HG03342 (cell line): ENCODE measurements around the gene KCNJ10.

Source experiments
- ATAC-seq: cut with Tn5 transposase; IDR thresholded peaks from one replicate; pipeline ENCODE4 v1.9.1; 2021; ENCODE audit warnings: mild to moderate bottlenecking, moderate library complexity; ENCODE audit not compliant: unreplicated experiment

The KCNJ10 gene

GRCh38 chr1:160084771-160085321 lies 14.9 kb upstream of the KCNJ10 start:
- ATAC-seq = no peak

- no peak for ATAC-seq
These were observed 14.2 kb upstream of the KCNJ10 start for GRCh38 chr1:160083968-160084770.

- no peak for ATAC-seq
These were observed 13.0 kb upstream of the KCNJ10 start for GRCh38 chr1:160082926-160083325.

- no peak for ATAC-seq
These were observed 12.5 kb upstream of the KCNJ10 start for GRCh38 chr1:160082487-160082886.

- ATAC-seq = no peak
These were observed 11.4 kb upstream of the KCNJ10 start, which contains the start of gene KCNJ9 for GRCh38 chr1:160081261-160081936. TSS of gene KCNJ9 (plus strand) at chr1:160081538. CDS start at chr1:160084031, 2,493 bp downstream.

GRCh38 chr1:160080381-160081100 lies 10.6 kb upstream of the KCNJ10 start:
- no peak for ATAC-seq

- ATAC-seq = no peak
These were observed 9.5 kb upstream of the KCNJ10 start for GRCh38 chr1:160079448-160079847.

- ATAC-seq = peak; percentile 59
These were observed 8.7 kb upstream of the KCNJ10 start for GRCh38 chr1:160078512-160079195.

GRCh38 chr1:160077486-160077885 lies 7.5 kb upstream of the KCNJ10 start:
- no peak for ATAC-seq

- ATAC-seq = no peak
These were observed 6.3 kb upstream of the KCNJ10 start for GRCh38 chr1:160076295-160076694.

- ATAC-seq = no peak
These were observed 5.9 kb upstream of the KCNJ10 start for GRCh38 chr1:160075836-160076235.

- ATAC-seq = no peak
These were observed 4.9 kb upstream of the KCNJ10 start for GRCh38 chr1:160074865-160075264.

- ATAC-seq = no peak
These were observed 1.3 kb upstream of the KCNJ10 start for GRCh38 chr1:160071289-160071688.

- no peak for ATAC-seq
These were observed 543 bp upstream of the KCNJ10 start for GRCh38 chr1:160070243-160071163.

GRCh38 chr1:160068225-160068624 lies 1.7 kb downstream of the KCNJ10 start:
- ATAC-seq = no peak

- no peak for ATAC-seq
These were observed 2.9 kb downstream of the KCNJ10 start for GRCh38 chr1:160066829-160067745.

GRCh38 chr1:160064746-160065145 lies 5.2 kb downstream of the KCNJ10 start:
- ATAC-seq = no peak

GRCh38 chr1:160064164-160064563 lies 5.8 kb downstream of the KCNJ10 start:
- ATAC-seq = no peak

- no peak for ATAC-seq
These were observed 6.8 kb downstream of the KCNJ10 start for GRCh38 chr1:160063176-160063575.
